Psoas muscle (tissue), 8 donors: ENCODE data around the gene MDFIC2. TPM values are rescaled to one million over a fixed set of nuclear protein-coding genes. Genes with fewer than 3 reads are reported as not detected.
"Not testable (repeated sequence)": the region's sequence is repeated elsewhere in the genome, so short reads cannot be mapped to it uniquely, and the experiment has no call there.

Experiments used
- ATAC-seq, 4 donors: fragments of 200-7000 bp; cut with Tn5 transposase; one replicate each; pipeline ENCODE4 v1.9.1; 2020; ENCODE audit warnings: moderate library complexity in 3 of 4, mild to moderate bottlenecking in 2 of 4
- DNase-seq, 2 donors: peaks; one replicate each; pipeline ENCODE4 v3.0.0-alpha.2; 2020
- H3K27ac ChIP-seq: fragments of 200-600 bp; one replicate; pipeline ENCODE4 v1.8.0; 2022
- H3K27me3 ChIP-seq, 3 donors: fragments of 200-600 bp in 1 of 3; one replicate each; pipeline versions ENCODE4 v1.6.1 to v1.8.0; 2013 to 2022; ENCODE audit warnings: low read length in 2 of 3, mild to moderate bottlenecking in 2 of 3, moderate library complexity in 1 of 3; ENCODE audit not compliant: insufficient read depth in 3 of 3
- H3K36me3 ChIP-seq, 2 donors: fragments of 200-600 bp in 1 of 2; one replicate each; pipeline versions ENCODE4 v1.6.1 to v1.8.0; 2013 to 2022; ENCODE audit warnings: low read depth in 1 of 2, mild to moderate bottlenecking in 1 of 2, moderate library complexity in 1 of 2; ENCODE audit not compliant: insufficient read depth in 1 of 2
- H3K4me1 ChIP-seq: fragments of 200-600 bp; one replicate; pipeline ENCODE4 v1.8.0; 2022
- H3K4me3 ChIP-seq: fragments of 200-600 bp; one replicate; pipeline ENCODE4 v1.8.0; 2022; ENCODE audit warnings: mild to moderate bottlenecking
- H3K9me3 ChIP-seq: fragments of 200-600 bp; one replicate; pipeline ENCODE4 v1.8.0; 2022
- CTCF ChIP-seq: fragments of 200-600 bp; IDR thresholded peaks from one replicate; pipeline ENCODE4 v1.8.0; 2022; ENCODE audit warnings: antibody characterized with exemption
- WGBS, 3 donors: extraction: QIAGEN DNeasy Blood & Tissue Kit; methylation state at CpG; one replicate each; pipeline versions ENCODE4 v1.1.6 to v1.1.7; 2013; 5-methylcytosine and 5-hydroxymethylcytosine counted together
- intact Hi-C, 2 donors: fragments of 100-400 bp; cut with DNase I; formaldehyde crosslinking; loops; one replicate each; pipeline versions ENCODE4 v1.11.0 to v1.14.2; 2022
- polyA plus RNA-seq, 3 donors: library from polyadenylated mRNA; stranded (reverse); fragments of 200-250 nt; gene quantifications; one replicate each; pipeline ENCODE4 v1.2.3, GENCODE V29; 2013
- total RNA-seq, 4 donors: library from RNA; stranded (reverse); fragmentation: NEBNext Ultra II Directional in 2 of 4; extraction: Animal tissue kit (Norgen Biotek cat#: 25700) in 2 of 4; gene quantifications; one replicate each; pipeline versions ENCODE4 v1.2.1 to v1.2.4, GENCODE V29; 2021 to 2023
- donor health status: healthy with polysubstance abuse.
- donor health status: DM: no; HTN: no; CAD: no; lungs with moderate emphysema.
- donor health status: Bipolar disorder and iron deficiency.
- donor health status: healthy.
- donor health status: DM: yes; HTN: yes; CAD: no.
- donor health status: DM: no; HTN: no; CAD: no.
- donor health status: DM: no; HTN: no; CAD: no.
- donor health status: DM: yes; HTN: yes; CAD: no.

MDFIC2 gene
- total and polyA plus RNA-seq, 7 donors, result not detected

GRCh38 chr3:70352215-70352614 lies 39.8 kb upstream of the MDFIC2 start:
- DNase-seq (no peak), ATAC-seq (no peak)
- no peaks in the 10 kb centered on the region for H3K36me3 ChIP-seq
- TF ChIP-seq CTCF, result no peak
- H3K27ac ChIP-seq, result no peak overlapping the region
- H3K4me1 ChIP-seq, result no peaks in the 10 kb centered on the region
- intact Hi-C loops, result no loop called here
- peaks cover 0 to 3% (median 0%) of the 10 kb centered on the region in 3 donors for H3K27me3 ChIP-seq
- H3K9me3 ChIP-seq, result no peaks in the 10 kb centered on the region
- H3K4me3 ChIP-seq, result no peak overlapping the region

GRCh38 chr3:70342149-70342548 lies 29.7 kb upstream of the MDFIC2 start:
- no peak overlapping the region for H3K4me3 ChIP-seq
- ATAC-seq (no peak), DNase-seq (no peak)
- no peaks in the 10 kb centered on the region for H3K9me3 ChIP-seq
- no peaks in the 10 kb centered on the region for H3K36me3 ChIP-seq
- H3K27ac ChIP-seq, result no peak overlapping the region
- peaks cover 0 to under 1% (median 0%) of the 10 kb centered on the region in 3 donors for H3K27me3 ChIP-seq
- WGBS, 3 donors, result 34 to 58% (median 39%) methylated on average over 1 of the region's 1 CpG
- no peak for TF ChIP-seq CTCF
- H3K4me1 ChIP-seq, result no peaks in the 10 kb centered on the region
- intact Hi-C loops, result no loop called here

- 93 to 97% (median 95%) methylated on average over 1 of the region's 1 CpG for WGBS, 3 donors
- H3K27ac ChIP-seq, H3K4me1 ChIP-seq, DNase-seq, ATAC-seq, H3K27me3 ChIP-seq, H3K9me3 ChIP-seq, H3K4me3 ChIP-seq, H3K36me3 ChIP-seq, intact Hi-C loops: not testable (repeated sequence)
These were observed 24.4 kb upstream of the MDFIC2 start for GRCh38 chr3:70336885-70337284.

- 76 to 80% (median 79%) methylated on average over 3 of the region's 3 CpGs for WGBS, 3 donors
- no peak for DNase-seq
These were observed 20.6 kb upstream of the MDFIC2 start for GRCh38 chr3:70333080-70333479.

GRCh38 chr3:70315021-70315420 lies 2.6 kb upstream of the MDFIC2 start:
- H3K9me3 ChIP-seq, result no peaks in the 10 kb centered on the region
- no peak for TF ChIP-seq CTCF
- no peaks in the 10 kb centered on the region for H3K27me3 ChIP-seq
- H3K36me3 ChIP-seq, result no peaks in the 10 kb centered on the region
- WGBS, 3 donors, result 64 to 78% (median 66%) methylated on average over 1 of the region's 1 CpG
- H3K4me3 ChIP-seq, result no peak overlapping the region
- intact Hi-C loops, result no loop called here
- DNase-seq (no peak), ATAC-seq (no peak)
- H3K4me1 ChIP-seq, result no peaks in the 10 kb centered on the region
- H3K27ac ChIP-seq, result no peak overlapping the region

More at GRCh38 chr3:70333080-70333479, 20.6 kb upstream of the MDFIC2 start:
- no peak overlapping the region for H3K27ac ChIP-seq
- TF ChIP-seq CTCF, result no peak
- ATAC-seq, result no peak
- H3K27me3 ChIP-seq, result no peaks in the 10 kb centered on the region
- intact Hi-C loops, result no loop called here
- no peaks in the 10 kb centered on the region for H3K9me3 ChIP-seq
- no peaks in the 10 kb centered on the region for H3K36me3 ChIP-seq
- no peaks in the 10 kb centered on the region for H3K4me1 ChIP-seq
- H3K4me3 ChIP-seq, result no peak overlapping the region
